ENCODE measurements around the gene ATP5F1E. TPM values are rescaled to one million over a fixed set of nuclear protein-coding genes. Genes with fewer than 3 reads are reported as not detected.

Gene ATP5F1E
- total and polyA plus RNA-seq, 8 donors, result 75.5 to 197 (median 169) TPM

GRCh38 chr20:59055302-59055701 lies 23.2 kb upstream of the ATP5F1E start:
- peak; percentile 52 for ATAC-seq
- no peak for DNase-seq

GRCh38 chr20:59051666-59052185 lies 19.6 kb upstream of the ATP5F1E start:
- no peak for ATAC-seq
- DNase-seq, result no peak
- Histone ChIP-seq H3K27ac (no peak overlapping the region), H3K9me3 (peaks cover 0 to 2% of the 10 kb centered on the region in 2 donors), H3K27me3 (peaks cover 0 to 26% of the 10 kb centered on the region in 2 donors), H3K36me3 (no peaks in the 10 kb centered on the region), H3K4me3 (no peak overlapping the region), H3K4me1 (no peaks in the 10 kb centered on the region)
- no peak for TF ChIP-seq CTCF (IDR thresholded peaks at IDR 0.05)
- intact Hi-C loops (cut with DNase I), result no loop called here

More at GRCh38 chr20:59055302-59055701, 23.2 kb upstream of the ATP5F1E start:
- TF ChIP-seq CTCF (IDR thresholded peaks at IDR 0.05), result peak in 1 of 2 donors; percentile 11
- Histone ChIP-seq H3K4me1 (no peaks in the 10 kb centered on the region), H3K4me3 (no peak overlapping the region), H3K9me3 (peaks cover 0 to 2% of the 10 kb centered on the region in 2 donors), H3K27me3 (peaks cover 0 to 26% of the 10 kb centered on the region in 2 donors), H3K36me3 (no peaks in the 10 kb centered on the region), H3K27ac (no peak overlapping the region)
- intact Hi-C loops (cut with DNase I), result no loop called here

GRCh38 chr20:59050437-59050836 lies 18.3 kb upstream of the ATP5F1E start:
- peaks cover 0 to 26% of the 10 kb centered on the region in 2 donors for H3K27me3 ChIP-seq
- no peak for DNase-seq
- TF ChIP-seq CTCF (IDR thresholded peaks at IDR 0.05), result no peak
- H3K27ac ChIP-seq, result no peak overlapping the region
- H3K4me1 ChIP-seq, result no peaks in the 10 kb centered on the region
- no peaks in the 10 kb centered on the region for H3K36me3 ChIP-seq
- intact Hi-C loops (cut with DNase I), result no loop called here
- ATAC-seq, result no peak
- no peaks in the 10 kb centered on the region for H3K9me3 ChIP-seq
- H3K4me3 ChIP-seq, result no peak overlapping the region

GRCh38 chr20:59048681-59049030 lies 16.5 kb upstream of the ATP5F1E start:
- Histone ChIP-seq H3K27ac (peak overlapping the region; percentile 25 to 74), H3K4me3 (no peak overlapping the region), H3K9me3 (no peaks in the 10 kb centered on the region), H3K36me3 (no peaks in the 10 kb centered on the region), H3K27me3 (peaks cover 0 to 26% of the 10 kb centered on the region in 2 donors), H3K4me1 (peaks cover 0 to 6% of the 10 kb centered on the region in 2 donors)
- intact Hi-C loops (cut with DNase I), result no loop called here
- ATAC-seq (no peak), DNase-seq (no peak)
- no peak for TF ChIP-seq CTCF (IDR thresholded peaks at IDR 0.05)

GRCh38 chr20:59047938-59048680 lies 16.0 kb upstream of the ATP5F1E start:
- TF ChIP-seq CTCF (IDR thresholded peaks at IDR 0.05), result no peak
- intact Hi-C loops (cut with DNase I), result no loop called here
- peaks cover 0 to 24% of the 10 kb centered on the region in 2 donors for H3K27me3 ChIP-seq
- peaks cover 3 to 11% of the 10 kb centered on the region in 2 donors for H3K4me1 ChIP-seq
- no peak overlapping the region for H3K4me3 ChIP-seq
- no peaks in the 10 kb centered on the region for H3K36me3 ChIP-seq
- DNase-seq (peak in 1 of 4 donors; percentile 52), ATAC-seq (peak; percentile 93)
- no peaks in the 10 kb centered on the region for H3K9me3 ChIP-seq
- H3K27ac ChIP-seq, result peak overlapping the region; percentile 25 to 76

Data from left lung (tissue), 10 donors.